Stimulated activated CD4-positive, alpha-beta T cell treated with anti-CD3 and anti-CD28 coated beads, Interleukin-12 subunit alpha, Interleukin-12 subunit beta, amount 100 ng/mL, for 4 hours (primary cell): Measurements from ENCODE around the gene PKD2L1.
A peak's percentile ranks its signal among the peaks of the same experiment; 100 is the strongest.

Source experiments
- DNase-seq: peaks from one replicate; pipeline ENCODE4 v3.0.0-alpha.2; 2020

The PKD2L1 gene

GRCh38 chr10:100355086-100355485 is 25.1 kb upstream of the PKD2L1 start:
- DNase-seq = no peak

GRCh38 chr10:100353770-100354485 is 23.9 kb upstream of the PKD2L1 start:
- DNase-seq = no peak

GRCh38 chr10:100350914-100351485 is 21.0 kb upstream of the PKD2L1 start:
- DNase-seq = no peak

- DNase-seq = no peak
These were observed 19.6 kb upstream of the PKD2L1 start for GRCh38 chr10:100349672-100350071.

GRCh38 chr10:100349087-100349486 is 19.1 kb upstream of the PKD2L1 start:
- no peak for DNase-seq

GRCh38 chr10:100348389-100348927 is 18.4 kb upstream of the PKD2L1 start:
- no peak for DNase-seq

GRCh38 chr10:100347568-100348195 is 17.7 kb upstream of the PKD2L1 start:
- DNase-seq = no peak

- peak; percentile 69 for DNase-seq
These were observed 16.9 kb upstream of the PKD2L1 start, which contains the start of gene SCD for GRCh38 chr10:100346765-100347567. SCD (plus strand) TSS chr10:100347233; CDS start chr10:100347505, 272 bp downstream.

GRCh38 chr10:100346351-100346764 is 16.3 kb upstream of the PKD2L1 start:
- peak; percentile 65 for DNase-seq

- DNase-seq = no peak
These were observed 15.7 kb upstream of the PKD2L1 start for GRCh38 chr10:100345570-100346330.

- no peak for DNase-seq
These were observed 14.3 kb upstream of the PKD2L1 start for GRCh38 chr10:100344241-100344788.

GRCh38 chr10:100342627-100342972 is 12.6 kb upstream of the PKD2L1 start:
- DNase-seq = no peak

GRCh38 chr10:100341953-100342626 is 12.1 kb upstream of the PKD2L1 start:
- DNase-seq = peak; percentile 34

- DNase-seq = no peak
These were observed 11.2 kb upstream of the PKD2L1 start for GRCh38 chr10:100340948-100341847.

- DNase-seq = no peak
These were observed 9.2 kb upstream of the PKD2L1 start for GRCh38 chr10:100339236-100339635.

- peak; percentile 78 for DNase-seq
These were observed 8.5 kb upstream of the PKD2L1 start for GRCh38 chr10:100338434-100339036.

GRCh38 chr10:100334762-100335161 is 4.7 kb upstream of the PKD2L1 start:
- no peak for DNase-seq

GRCh38 chr10:100333661-100334440 is 3.8 kb upstream of the PKD2L1 start:
- no peak for DNase-seq

GRCh38 chr10:100333106-100333505 is 3.1 kb upstream of the PKD2L1 start:
- no peak for DNase-seq
